GM23338 (cell line): ENCODE data around the gene ZSCAN18. TPM values are rescaled to one million over a fixed set of nuclear protein-coding genes. Genes with fewer than 3 reads are reported as not detected.

Source experiments
- EZH2 ChIP-seq: fragments of 200-600 bp; sonication (generic); IDR thresholded peaks from one replicate; pipeline ENCODE4 v1.8.0; 2017; ENCODE audit warnings: antibody characterized with exemption, mild to moderate bottlenecking, low read depth; ENCODE audit not compliant: unreplicated experiment
- EZH2phosphoT487 ChIP-seq: fragments of 200-600 bp; sonication (generic); IDR thresholded peaks from one replicate; pipeline ENCODE4 v1.8.1; 2018; ENCODE audit warnings: antibody characterized with exemption; ENCODE audit not compliant: unreplicated experiment
- JUNB ChIP-seq: IDR thresholded peaks from one replicate; pipeline ENCODE4 v1.6.1; 2016; ENCODE audit warnings: antibody characterized with exemption; ENCODE audit not compliant: unreplicated experiment
- NANOG ChIP-seq: IDR thresholded peaks from 2 replicates; pipeline ENCODE4 v1.6.1; 2016; ENCODE audit warnings: antibody characterized with exemption, borderline replicate concordance
- POLR2AphosphoS5 ChIP-seq: IDR thresholded peaks from 2 replicates; pipeline ENCODE4 v1.6.1; 2016; ENCODE audit warnings: antibody characterized with exemption, low read depth
- STAT1 ChIP-seq: IDR thresholded peaks from one replicate; pipeline ENCODE4 v1.6.1; 2016; ENCODE audit warnings: antibody characterized with exemption; ENCODE audit not compliant: unreplicated experiment
- polyA plus RNA-seq: library from polyadenylated mRNA; unstranded; fragments of >200 nt; fragmentation: Nextera tagmentation; extraction: Ambion mirVana; gene quantifications from 2 replicates; pipeline ENCODE4 v1.2.1, GENCODE V29; 2016
- total RNA-seq: library from RNA; depleted of rRNA; stranded (reverse); fragments of >200 nt; shearing (Covaris generic); gene quantifications from 2 replicates; pipeline ENCODE4 v1.2.3, GENCODE V29; 2014
- TF ChIP-seq, protein P1 (sequence below): fragments of 250-450 bp; sonication (Bioruptor Pico); IDR thresholded peaks from 2 replicates; pipeline ENCODE4 v1.5.0; 2020; ENCODE audit warnings: mild to moderate bottlenecking, moderate library complexity
- TF ChIP-seq, protein P2 (sequence below): IDR thresholded peaks from one replicate; pipeline ENCODE4 v1.6.1; 2018; ENCODE audit warnings: antibody characterized with exemption; ENCODE audit not compliant: unreplicated experiment

The ZSCAN18 gene
- total and polyA plus RNA-seq, 2 experiments from 2014 or later = 25.1 to 75.0 TPM

DNA sequence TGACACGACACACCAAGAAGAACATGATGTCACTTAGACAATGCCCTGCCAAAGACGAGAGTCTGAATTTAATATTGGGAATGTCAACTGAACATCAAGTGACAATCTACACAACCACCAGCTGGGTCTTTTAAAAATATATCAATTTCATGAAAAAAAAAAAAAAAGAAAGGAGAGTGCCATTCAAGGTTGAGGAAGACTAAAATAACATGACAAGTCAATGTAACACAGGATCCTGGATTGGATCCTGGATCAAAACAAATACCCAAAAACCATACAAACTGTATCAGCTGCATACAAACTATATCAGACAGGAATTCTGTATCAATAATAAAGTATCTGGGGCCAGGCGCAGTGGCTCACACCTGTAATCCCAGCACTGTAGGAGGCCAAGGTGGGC is 47.8 kb upstream of the ZSCAN18 start (continued):
- TF ChIP-seq, protein P1, sequence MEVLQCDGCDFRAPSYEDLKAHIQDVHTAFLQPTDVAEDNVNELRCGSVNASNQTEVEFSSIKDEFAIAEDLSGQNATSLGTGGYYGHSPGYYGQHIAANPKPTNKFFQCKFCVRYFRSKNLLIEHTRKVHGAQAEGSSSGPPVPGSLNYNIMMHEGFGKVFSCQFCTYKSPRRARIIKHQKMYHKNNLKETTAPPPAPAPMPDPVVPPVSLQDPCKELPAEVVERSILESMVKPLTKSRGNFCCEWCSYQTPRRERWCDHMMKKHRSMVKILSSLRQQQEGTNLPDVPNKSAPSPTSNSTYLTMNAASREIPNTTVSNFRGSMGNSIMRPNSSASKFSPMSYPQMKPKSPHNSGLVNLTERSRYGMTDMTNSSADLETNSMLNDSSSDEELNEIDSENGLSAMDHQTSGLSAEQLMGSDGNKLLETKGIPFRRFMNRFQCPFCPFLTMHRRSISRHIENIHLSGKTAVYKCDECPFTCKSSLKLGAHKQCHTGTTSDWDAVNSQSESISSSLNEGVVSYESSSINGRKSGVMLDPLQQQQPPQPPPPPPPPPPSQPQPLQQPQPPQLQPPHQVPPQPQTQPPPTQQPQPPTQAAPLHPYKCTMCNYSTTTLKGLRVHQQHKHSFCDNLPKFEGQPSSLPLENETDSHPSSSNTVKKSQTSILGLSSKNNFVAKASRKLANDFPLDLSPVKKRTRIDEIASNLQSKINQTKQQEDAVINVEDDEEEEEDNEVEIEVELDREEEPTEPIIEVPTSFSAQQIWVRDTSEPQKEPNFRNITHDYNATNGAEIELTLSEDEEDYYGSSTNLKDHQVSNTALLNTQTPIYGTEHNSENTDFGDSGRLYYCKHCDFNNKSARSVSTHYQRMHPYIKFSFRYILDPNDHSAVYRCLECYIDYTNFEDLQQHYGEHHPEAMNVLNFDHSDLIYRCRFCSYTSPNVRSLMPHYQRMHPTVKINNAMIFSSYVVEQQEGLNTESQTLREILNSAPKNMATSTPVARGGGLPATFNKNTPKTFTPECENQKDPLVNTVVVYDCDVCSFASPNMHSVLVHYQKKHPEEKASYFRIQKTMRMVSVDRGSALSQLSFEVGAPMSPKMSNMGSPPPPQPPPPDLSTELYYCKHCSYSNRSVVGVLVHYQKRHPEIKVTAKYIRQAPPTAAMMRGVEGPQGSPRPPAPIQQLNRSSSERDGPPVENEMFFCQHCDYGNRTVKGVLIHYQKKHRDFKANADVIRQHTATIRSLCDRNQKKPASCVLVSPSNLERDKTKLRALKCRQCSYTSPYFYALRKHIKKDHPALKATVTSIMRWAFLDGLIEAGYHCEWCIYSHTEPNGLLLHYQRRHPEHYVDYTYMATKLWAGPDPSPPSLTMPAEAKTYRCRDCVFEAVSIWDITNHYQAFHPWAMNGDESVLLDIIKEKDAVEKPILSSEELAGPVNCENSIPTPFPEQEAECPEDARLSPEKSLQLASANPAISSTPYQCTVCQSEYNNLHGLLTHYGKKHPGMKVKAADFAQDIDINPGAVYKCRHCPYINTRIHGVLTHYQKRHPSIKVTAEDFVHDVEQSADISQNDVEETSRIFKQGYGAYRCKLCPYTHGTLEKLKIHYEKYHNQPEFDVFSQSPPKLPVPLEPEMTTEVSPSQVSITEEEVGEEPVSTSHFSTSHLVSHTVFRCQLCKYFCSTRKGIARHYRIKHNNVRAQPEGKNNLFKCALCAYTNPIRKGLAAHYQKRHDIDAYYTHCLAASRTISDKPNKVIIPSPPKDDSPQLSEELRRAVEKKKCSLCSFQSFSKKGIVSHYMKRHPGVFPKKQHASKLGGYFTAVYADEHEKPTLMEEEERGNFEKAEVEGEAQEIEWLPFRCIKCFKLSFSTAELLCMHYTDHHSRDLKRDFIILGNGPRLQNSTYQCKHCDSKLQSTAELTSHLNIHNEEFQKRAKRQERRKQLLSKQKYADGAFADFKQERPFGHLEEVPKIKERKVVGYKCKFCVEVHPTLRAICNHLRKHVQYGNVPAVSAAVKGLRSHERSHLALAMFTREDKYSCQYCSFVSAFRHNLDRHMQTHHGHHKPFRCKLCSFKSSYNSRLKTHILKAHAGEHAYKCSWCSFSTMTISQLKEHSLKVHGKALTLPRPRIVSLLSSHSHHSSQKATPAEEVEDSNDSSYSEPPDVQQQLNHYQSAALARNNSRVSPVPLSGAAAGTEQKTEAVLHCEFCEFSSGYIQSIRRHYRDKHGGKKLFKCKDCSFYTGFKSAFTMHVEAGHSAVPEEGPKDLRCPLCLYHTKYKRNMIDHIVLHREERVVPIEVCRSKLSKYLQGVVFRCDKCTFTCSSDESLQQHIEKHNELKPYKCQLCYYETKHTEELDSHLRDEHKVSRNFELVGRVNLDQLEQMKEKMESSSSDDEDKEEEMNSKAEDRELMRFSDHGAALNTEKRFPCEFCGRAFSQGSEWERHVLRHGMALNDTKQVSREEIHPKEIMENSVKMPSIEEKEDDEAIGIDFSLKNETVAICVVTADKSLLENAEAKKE (CRISPR knock-in tag) = no peak
- no peak for TF ChIP-seq NANOG
- TF ChIP-seq JUNB = no peak
- TF ChIP-seq POLR2AphosphoS5 = no peak
- TF ChIP-seq, protein P2, sequence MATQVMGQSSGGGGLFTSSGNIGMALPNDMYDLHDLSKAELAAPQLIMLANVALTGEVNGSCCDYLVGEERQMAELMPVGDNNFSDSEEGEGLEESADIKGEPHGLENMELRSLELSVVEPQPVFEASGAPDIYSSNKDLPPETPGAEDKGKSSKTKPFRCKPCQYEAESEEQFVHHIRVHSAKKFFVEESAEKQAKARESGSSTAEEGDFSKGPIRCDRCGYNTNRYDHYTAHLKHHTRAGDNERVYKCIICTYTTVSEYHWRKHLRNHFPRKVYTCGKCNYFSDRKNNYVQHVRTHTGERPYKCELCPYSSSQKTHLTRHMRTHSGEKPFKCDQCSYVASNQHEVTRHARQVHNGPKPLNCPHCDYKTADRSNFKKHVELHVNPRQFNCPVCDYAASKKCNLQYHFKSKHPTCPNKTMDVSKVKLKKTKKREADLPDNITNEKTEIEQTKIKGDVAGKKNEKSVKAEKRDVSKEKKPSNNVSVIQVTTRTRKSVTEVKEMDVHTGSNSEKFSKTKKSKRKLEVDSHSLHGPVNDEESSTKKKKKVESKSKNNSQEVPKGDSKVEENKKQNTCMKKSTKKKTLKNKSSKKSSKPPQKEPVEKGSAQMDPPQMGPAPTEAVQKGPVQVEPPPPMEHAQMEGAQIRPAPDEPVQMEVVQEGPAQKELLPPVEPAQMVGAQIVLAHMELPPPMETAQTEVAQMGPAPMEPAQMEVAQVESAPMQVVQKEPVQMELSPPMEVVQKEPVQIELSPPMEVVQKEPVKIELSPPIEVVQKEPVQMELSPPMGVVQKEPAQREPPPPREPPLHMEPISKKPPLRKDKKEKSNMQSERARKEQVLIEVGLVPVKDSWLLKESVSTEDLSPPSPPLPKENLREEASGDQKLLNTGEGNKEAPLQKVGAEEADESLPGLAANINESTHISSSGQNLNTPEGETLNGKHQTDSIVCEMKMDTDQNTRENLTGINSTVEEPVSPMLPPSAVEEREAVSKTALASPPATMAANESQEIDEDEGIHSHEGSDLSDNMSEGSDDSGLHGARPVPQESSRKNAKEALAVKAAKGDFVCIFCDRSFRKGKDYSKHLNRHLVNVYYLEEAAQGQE = no peak
- TF ChIP-seq EZH2 = no peak
- no peak for TF ChIP-seq EZH2phosphoT487
- TF ChIP-seq STAT1 = no peak
